ENCODE results near the gene RTN4R. TPM values are rescaled to one million over a fixed set of nuclear protein-coding genes. Genes with fewer than 3 reads are reported as not detected.

RTN4R gene
- total RNA-seq, 1 experiment from 2014 or later, result 16.3 TPM

GRCh38 chr22:20213833-20214708 is 54.0 kb downstream of the RTN4R start:
- TF ChIP-seq SIN3A (IDR thresholded peaks at IDR 0.05; ENCODE audit: borderline replicate concordance, insufficient read depth, low read depth, low read length), result no peak
- no peak for TF ChIP-seq POLR2AphosphoS5 (IDR thresholded peaks at IDR 0.05; ENCODE audit: low read depth, low read length)
- no peak for TF ChIP-seq CTCF (IDR thresholded peaks at IDR 0.05)
- TF ChIP-seq TCF7L2 (IDR thresholded peaks at IDR 0.05; ENCODE audit: low read depth, low read length), result no peak
- TF ChIP-seq REST (IDR thresholded peaks at IDR 0.05; ENCODE audit: insufficient read depth in 1 of 2, low read depth in 2 of 2, low read length in 1 of 2), result no peak
- H3K4me3 ChIP-seq (ENCODE audit: low read depth in 2 of 2, low read length in 2 of 2), result no peak overlapping the region
- DNase-seq (ENCODE audit: low read depth, low spot score), result no peak
- intact Hi-C loops (cut with micrococcal nuclease; ENCODE audit: unreplicated experiment) (no loop called here), in situ Hi-C loops (cut with HindIII; ENCODE audit: low pct_unique_long_range_greater_than_20kb, low sequenced_read_pairs) (no loop called here)
- BruUV-seq (replicated peaks), result no TSS peak
- ChIA-PET CTCF (no interaction called here), POLR2A (no interaction called here)
- H3K36me3 ChIP-seq (ENCODE audit: control insufficient read depth, insufficient read depth, low read length), result no peaks in the 10 kb centered on the region
- no peaks in the 10 kb centered on the region for H3K9me3 ChIP-seq (ENCODE audit: control insufficient read depth, insufficient read depth, low read depth, low read length)
- H3K4me1 ChIP-seq (ENCODE audit: control insufficient read depth, insufficient read depth, low read length), result no peaks in the 10 kb centered on the region
- no peak overlapping the region for H3K27ac ChIP-seq (ENCODE audit: low read length)
- ATAC-seq, result no peak
- H3K27me3 ChIP-seq (ENCODE audit: control insufficient read depth, insufficient read depth, low read length), result no peaks in the 10 kb centered on the region

DNA sequence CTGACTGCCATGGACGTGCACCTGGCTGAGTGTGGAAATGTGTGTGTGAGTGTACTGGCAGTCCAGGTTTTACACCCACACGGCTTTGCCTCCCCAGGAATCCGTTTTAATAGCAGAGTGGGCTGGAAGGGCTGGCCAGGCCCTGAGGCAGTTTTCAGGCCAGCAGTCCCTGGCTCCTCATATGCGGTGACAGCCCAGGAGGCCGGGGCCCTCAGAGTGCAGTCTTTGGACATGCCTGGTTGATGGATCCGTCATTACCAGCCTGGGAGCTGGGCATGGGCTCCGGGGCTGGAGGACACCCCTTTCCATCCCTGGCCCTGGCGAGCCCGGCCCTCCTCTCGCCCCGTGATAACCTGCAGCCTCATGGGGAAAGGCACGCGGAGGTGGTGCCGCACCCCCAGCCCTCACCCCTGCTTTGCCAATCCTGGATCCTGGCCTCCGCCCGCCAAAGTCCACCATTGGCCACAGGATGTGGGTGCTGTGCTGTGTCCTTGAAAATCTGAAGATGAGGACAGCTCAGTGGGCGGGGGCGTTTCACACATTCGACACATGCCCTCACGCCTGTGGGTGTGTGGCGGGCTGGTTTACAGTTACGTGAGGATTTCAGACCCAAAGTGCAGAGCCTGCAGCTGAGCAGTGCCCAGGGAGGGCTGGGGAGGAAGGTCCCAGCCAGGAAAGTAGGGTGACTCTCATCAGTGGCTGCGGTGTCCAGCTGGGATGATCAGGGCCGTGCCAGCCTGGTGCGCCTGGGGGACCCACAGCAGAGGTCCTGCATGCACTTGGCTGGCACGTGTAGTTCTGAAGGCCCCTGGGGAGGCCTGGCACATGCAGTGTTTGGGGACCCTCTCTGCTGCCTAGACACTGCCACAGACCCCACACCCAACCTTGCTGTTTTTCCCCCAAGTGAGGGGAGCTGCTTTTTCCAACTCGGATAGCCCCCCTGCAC is 55.1 kb downstream of the RTN4R start:
- in situ Hi-C loops (cut with HindIII; ENCODE audit: low pct_unique_long_range_greater_than_20kb, low sequenced_read_pairs), result no loop called here
- no peak overlapping the region for H3K4me3 ChIP-seq (ENCODE audit: low read depth in 2 of 2, low read length in 2 of 2)
- no peak for TF ChIP-seq CTCF (IDR thresholded peaks at IDR 0.05)
- TF ChIP-seq TCF7L2 (IDR thresholded peaks at IDR 0.05; ENCODE audit: low read depth, low read length), result no peak
- TF ChIP-seq REST (IDR thresholded peaks at IDR 0.05; ENCODE audit: insufficient read depth in 1 of 2, low read depth in 2 of 2, low read length in 1 of 2), result no peak
- TF ChIP-seq SIN3A (IDR thresholded peaks at IDR 0.05; ENCODE audit: borderline replicate concordance, insufficient read depth, low read depth, low read length), result no peak
- TF ChIP-seq POLR2AphosphoS5 (IDR thresholded peaks at IDR 0.05; ENCODE audit: low read depth, low read length), result no peak
- no peaks in the 10 kb centered on the region for H3K27me3 ChIP-seq (ENCODE audit: control insufficient read depth, insufficient read depth, low read length)
- no TSS peak for BruUV-seq (replicated peaks)
- no peak overlapping the region for H3K27ac ChIP-seq (ENCODE audit: low read length)
- H3K9me3 ChIP-seq (ENCODE audit: control insufficient read depth, insufficient read depth, low read depth, low read length), result no peaks in the 10 kb centered on the region
- ATAC-seq, result no peak
- intact Hi-C loops (cut with micrococcal nuclease; ENCODE audit: unreplicated experiment), result no loop called here
- CTCF ChIA-PET, result no interaction called here
- POLR2A ChIA-PET, result interaction anchor here (0.6 kb wide), 1 partner anchor 12 kb away, joined by 4 read pairs; no protein-coding TSS in a partner anchor
- H3K4me1 ChIP-seq (ENCODE audit: control insufficient read depth, insufficient read depth, low read length), result no peaks in the 10 kb centered on the region
- H3K36me3 ChIP-seq (ENCODE audit: control insufficient read depth, insufficient read depth, low read length), result no peaks in the 10 kb centered on the region
- DNase-seq (ENCODE audit: low read depth, low spot score), result no peak

All from Panc1 (cell line).